Fibroblast of skin of back (primary cell): Measurements from ENCODE around the gene NSMF.
A peak's percentile ranks its signal among the peaks of the same experiment; 100 is the strongest.

Source experiments
- DNase-seq: peaks from one replicate; pipeline ENCODE4 v3.0.0-alpha.2; 2013

Gene NSMF

GRCh38 chr9:137430723-137431415 lies 28.3 kb downstream of the NSMF start:
- DNase-seq, result no peak

GRCh38 chr9:137429974-137430722 lies 29.0 kb downstream of the NSMF start:
- no peak for DNase-seq

GRCh38 chr9:137429546-137429890 lies 29.6 kb downstream of the NSMF start:
- DNase-seq, result no peak

GRCh38 chr9:137428841-137429545 lies 30.1 kb downstream of the NSMF start:
- no peak for DNase-seq

GRCh38 chr9:137428311-137428630 lies 30.9 kb downstream of the NSMF start:
- no peak for DNase-seq

- DNase-seq, result no peak
These were observed 31.5 kb downstream of the NSMF start for GRCh38 chr9:137427454-137428310.

- DNase-seq, result no peak
These were observed 33.0 kb downstream of the NSMF start for GRCh38 chr9:137426018-137426681.

- DNase-seq, result no peak
These were observed 35.4 kb downstream of the NSMF start for GRCh38 chr9:137423514-137424291.

- DNase-seq, result peak; percentile 88
These were observed 36.3 kb downstream of the NSMF start, which contains the start of the genes EXD3 and NOXA1 for GRCh38 chr9:137422604-137423513. TSS of gene EXD3 (minus strand) at chr9:137423162. CDS start at chr9:137395357, 27,805 bp downstream. TSS of gene NOXA1 (plus strand) at chr9:137423393. CDS start at chr9:137423530, 137 bp downstream.

GRCh38 chr9:137421838-137422603 lies 37.1 kb downstream of the NSMF start:
- no peak for DNase-seq

- DNase-seq, result no peak
These were observed 41.7 kb downstream of the NSMF start for GRCh38 chr9:137417161-137418021.

GRCh38 chr9:137416563-137417151 lies 42.5 kb downstream of the NSMF start:
- no peak for DNase-seq

GRCh38 chr9:137416006-137416562 lies 43.0 kb downstream of the NSMF start:
- no peak for DNase-seq

GRCh38 chr9:137415451-137415850 lies 43.7 kb downstream of the NSMF start:
- no peak for DNase-seq

- DNase-seq, result peak; percentile 19
These were observed 46.7 kb downstream of the NSMF start for GRCh38 chr9:137412431-137412830.

- peak; percentile 83 for DNase-seq
These were observed 47.3 kb downstream of the NSMF start for GRCh38 chr9:137411645-137412380.

GRCh38 chr9:137411260-137411644 lies 47.9 kb downstream of the NSMF start:
- no peak for DNase-seq
